ENCODE results near the gene DIAPH3.

DNA sequence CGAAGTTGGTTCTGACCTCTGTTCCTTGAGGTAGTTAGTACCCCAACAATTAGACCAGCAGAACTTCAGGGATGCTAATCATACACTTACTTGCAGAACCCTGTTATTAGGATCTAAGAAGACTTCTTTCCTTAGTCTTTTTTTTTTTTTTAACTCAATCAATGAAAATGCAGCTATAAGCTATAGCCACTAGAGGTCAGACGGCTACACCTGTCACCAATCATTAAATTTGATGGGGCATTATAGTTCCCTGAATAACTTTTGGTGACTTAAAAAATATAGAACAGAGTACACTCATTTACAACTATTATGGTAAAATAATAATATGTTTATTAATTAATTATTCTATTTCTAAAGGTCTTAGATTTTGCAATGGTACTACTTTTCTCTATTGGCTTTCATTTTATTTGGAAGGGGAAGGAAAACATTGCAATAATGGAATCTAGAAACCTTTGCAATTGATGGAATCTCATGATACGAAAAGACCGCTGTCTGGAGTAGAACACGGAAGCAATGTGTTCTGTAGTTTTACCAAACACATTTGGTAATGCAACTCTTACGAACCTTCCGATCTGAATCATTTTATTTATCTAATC lies 483.2 kb downstream of the DIAPH3 start:
- TF ChIP-seq, protein P1, sequence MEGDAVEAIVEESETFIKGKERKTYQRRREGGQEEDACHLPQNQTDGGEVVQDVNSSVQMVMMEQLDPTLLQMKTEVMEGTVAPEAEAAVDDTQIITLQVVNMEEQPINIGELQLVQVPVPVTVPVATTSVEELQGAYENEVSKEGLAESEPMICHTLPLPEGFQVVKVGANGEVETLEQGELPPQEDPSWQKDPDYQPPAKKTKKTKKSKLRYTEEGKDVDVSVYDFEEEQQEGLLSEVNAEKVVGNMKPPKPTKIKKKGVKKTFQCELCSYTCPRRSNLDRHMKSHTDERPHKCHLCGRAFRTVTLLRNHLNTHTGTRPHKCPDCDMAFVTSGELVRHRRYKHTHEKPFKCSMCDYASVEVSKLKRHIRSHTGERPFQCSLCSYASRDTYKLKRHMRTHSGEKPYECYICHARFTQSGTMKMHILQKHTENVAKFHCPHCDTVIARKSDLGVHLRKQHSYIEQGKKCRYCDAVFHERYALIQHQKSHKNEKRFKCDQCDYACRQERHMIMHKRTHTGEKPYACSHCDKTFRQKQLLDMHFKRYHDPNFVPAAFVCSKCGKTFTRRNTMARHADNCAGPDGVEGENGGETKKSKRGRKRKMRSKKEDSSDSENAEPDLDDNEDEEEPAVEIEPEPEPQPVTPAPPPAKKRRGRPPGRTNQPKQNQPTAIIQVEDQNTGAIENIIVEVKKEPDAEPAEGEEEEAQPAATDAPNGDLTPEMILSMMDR (IDR thresholded peaks at IDR 0.05; ENCODE audit: low read depth, low read length) = peak; percentile 85
- TF ChIP-seq EZH2phosphoT487 (IDR thresholded peaks at IDR 0.05; ENCODE audit: low read depth) = no peak

All from OCI-LY3 (cell line).